ENCODE measurements around the gene ETFB. TPM values are rescaled to one million over a fixed set of nuclear protein-coding genes. Genes with fewer than 3 reads are reported as not detected.

ETFB gene
- total and polyA plus RNA-seq, 10 of the 15 experiments (the other 5 are each of a cell fraction or from before 2014, with no cell fraction given), result 15.1 to 166 (median 87.8) TPM

- TF ChIP-seq DPF2 (IDR thresholded peaks at IDR 0.05), result no peak
- no peak for TF ChIP-seq ZNF384 (IDR thresholded peaks at IDR 0.05; ENCODE audit: borderline replicate concordance, low read depth, low read length)
- no peak for TF ChIP-seq NR2F1 (conservative IDR thresholded peaks at IDR 0.05)
- TF ChIP-seq POLR2A (IDR thresholded peaks at IDR 0.05; ENCODE audit: low read depth, low read length), result no peak
- TF ChIP-seq GATAD2B (conservative IDR thresholded peaks at IDR 0.05; ENCODE audit: low read depth), result no peak
- no peak for TF ChIP-seq NR2C1 (IDR thresholded peaks at IDR 0.05)
- TF ChIP-seq ETV6 (conservative IDR thresholded peaks at IDR 0.05 in 1 of 2, IDR thresholded peaks at IDR 0.05 in 1 of 2; ENCODE audit: borderline replicate concordance in 1 of 2, low read depth in 1 of 2), result no peak
- TF ChIP-seq, protein P1, sequence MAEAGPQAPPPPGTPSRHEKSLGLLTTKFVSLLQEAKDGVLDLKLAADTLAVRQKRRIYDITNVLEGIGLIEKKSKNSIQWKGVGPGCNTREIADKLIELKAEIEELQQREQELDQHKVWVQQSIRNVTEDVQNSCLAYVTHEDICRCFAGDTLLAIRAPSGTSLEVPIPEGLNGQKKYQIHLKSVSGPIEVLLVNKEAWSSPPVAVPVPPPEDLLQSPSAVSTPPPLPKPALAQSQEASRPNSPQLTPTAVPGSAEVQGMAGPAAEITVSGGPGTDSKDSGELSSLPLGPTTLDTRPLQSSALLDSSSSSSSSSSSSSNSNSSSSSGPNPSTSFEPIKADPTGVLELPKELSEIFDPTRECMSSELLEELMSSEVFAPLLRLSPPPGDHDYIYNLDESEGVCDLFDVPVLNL (IDR thresholded peaks at IDR 0.05; ENCODE audit: low read depth, low read length), result no peak
Observed at GRCh38 chr19:51316688-51317087, 49.5 kb downstream of the ETFB start (continued).

DNA sequence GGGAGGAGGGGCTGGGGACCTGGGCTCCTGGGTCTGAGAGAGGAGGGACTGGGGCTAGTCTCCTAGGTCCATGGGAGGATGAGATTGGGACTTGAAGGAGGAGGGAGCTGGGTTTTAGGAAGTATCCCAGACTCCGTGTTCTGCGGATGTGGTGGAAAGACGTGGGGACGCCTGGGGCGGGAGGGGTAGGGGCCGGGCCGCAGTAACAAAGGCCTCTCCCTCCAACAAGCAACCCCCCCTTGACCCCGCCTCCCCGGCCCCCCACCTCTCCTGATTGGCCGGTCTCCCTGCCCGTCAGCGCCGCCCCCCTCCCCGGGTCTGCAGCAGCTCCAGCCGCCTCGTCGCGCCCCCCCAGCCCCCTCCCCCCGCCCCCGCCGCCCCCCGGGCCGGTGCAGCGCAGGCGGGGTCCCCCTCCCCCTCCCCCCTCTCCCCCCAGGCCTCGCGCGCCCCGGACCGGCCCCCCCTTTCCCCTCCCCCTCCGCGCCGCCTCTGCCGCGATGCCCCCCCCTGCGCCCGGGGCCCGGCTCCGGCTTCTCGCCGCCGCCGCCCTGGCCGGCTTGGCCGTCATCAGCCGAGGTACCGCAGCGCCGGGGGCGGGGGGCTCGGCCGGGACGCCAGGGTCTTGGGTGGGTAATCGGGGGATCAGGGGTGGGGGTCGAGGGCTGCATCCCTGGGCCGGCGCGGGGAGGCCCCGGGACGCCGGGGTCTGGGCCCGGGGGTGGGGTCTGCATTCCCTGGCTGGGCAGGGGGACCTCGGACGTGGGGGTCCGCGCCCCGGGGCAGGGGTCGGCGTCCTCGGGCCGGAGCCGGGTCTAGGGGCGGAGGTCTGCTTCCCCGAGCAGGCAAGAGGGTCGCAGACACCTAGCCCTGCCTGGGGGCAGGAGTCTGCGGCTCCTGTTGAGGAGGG, 54.6 kb downstream of the ETFB start, which contains the start of gene IGLON5:
TSS of gene IGLON5 (plus strand) at position 294 of the 907 bp plus-strand sequence. CDS start at position 498, 204 bp downstream.
- Histone ChIP-seq H3K4me2 (ENCODE audit: control insufficient read depth, insufficient read depth) (no peak within 1 kb of the TSS), H3K27ac (ENCODE audit: control insufficient read depth, insufficient read depth) (no peak within 1 kb of the TSS), H3K36me3 (ENCODE audit: control insufficient read depth in 2 of 2, insufficient read depth in 2 of 2, low read length in 1 of 2) (no peaks in the 10 kb centered on the region), H4K20me1 (ENCODE audit: control insufficient read depth, insufficient read depth) (no peaks in the 10 kb centered on the region), H3K4me3 (no peak within 1 kb of the TSS), H3K9ac (ENCODE audit: control insufficient read depth, insufficient read depth, low read length) (no peak within 1 kb of the TSS), H3K4me1 (ENCODE audit: control insufficient read depth, insufficient read depth, low read length) (no peaks in the 10 kb centered on the region), H2AFZ (ENCODE audit: control insufficient read depth, low read depth, low read length) (no peak within 1 kb of the TSS), H3K9me3 (replicated peaks; ENCODE audit: control insufficient read depth, insufficient read depth, low read length) (no peaks in the 10 kb centered on the region; the same call in 2 of the 3 replicates), H3K27me3 (replicated peaks in 1 of 2; ENCODE audit: control insufficient read depth in 2 of 2, insufficient read depth in 2 of 2, low read length in 1 of 2) (no peaks in the 10 kb centered on the region), H3K79me2 (ENCODE audit: control insufficient read depth, insufficient read depth, low read length) (no peaks in the 10 kb centered on the region)
- FAIRE-seq (no peak), DNase-seq (ENCODE audit: low read depth, low spot score) (no peak), ATAC-seq (no peak)
- ChIA-PET POLR2A (no interaction called here), CTCF (no interaction called here), SMC1A (ENCODE audit: uncharacterized antibody, unreplicated experiment) (no interaction called here), RAD21 (ENCODE audit: unreplicated experiment) (no interaction called here)
- intact Hi-C loops (cut with micrococcal nuclease; ENCODE audit: unreplicated experiment), result no loop called here
- in situ Hi-C loops (cut with MboI), result no loop called here
- BruUV-seq (replicated peaks), result no TSS peak
- 54% methylated on average over 14 of the region's 76 CpGs for WGBS (ENCODE audit: insufficient coverage, insufficient replicate concordance, low lambda C conversion rate, missing lambda C conversion rate)
- TF ChIP-seq STAT3 (IDR thresholded peaks at IDR 0.05; ENCODE audit: low read depth, low read length) (no peak), GABPA (IDR thresholded peaks at IDR 0.05; ENCODE audit: low read depth) (no peak), NBN (IDR thresholded peaks at IDR 0.05) (no peak), HDAC6 (IDR thresholded peaks at IDR 0.05; ENCODE audit: unreplicated experiment) (no peak), MTA3 (IDR thresholded peaks at IDR 0.05; ENCODE audit: borderline replicate concordance, low read length) (no peak), NKRF (conservative IDR thresholded peaks at IDR 0.05) (no peak), NFYB (IDR thresholded peaks at IDR 0.05; ENCODE audit: insufficient read depth, low read depth, low read length) (no peak), IKZF2 (IDR thresholded peaks at IDR 0.05) (no peak)
- TF ChIP-seq, protein P2, sequence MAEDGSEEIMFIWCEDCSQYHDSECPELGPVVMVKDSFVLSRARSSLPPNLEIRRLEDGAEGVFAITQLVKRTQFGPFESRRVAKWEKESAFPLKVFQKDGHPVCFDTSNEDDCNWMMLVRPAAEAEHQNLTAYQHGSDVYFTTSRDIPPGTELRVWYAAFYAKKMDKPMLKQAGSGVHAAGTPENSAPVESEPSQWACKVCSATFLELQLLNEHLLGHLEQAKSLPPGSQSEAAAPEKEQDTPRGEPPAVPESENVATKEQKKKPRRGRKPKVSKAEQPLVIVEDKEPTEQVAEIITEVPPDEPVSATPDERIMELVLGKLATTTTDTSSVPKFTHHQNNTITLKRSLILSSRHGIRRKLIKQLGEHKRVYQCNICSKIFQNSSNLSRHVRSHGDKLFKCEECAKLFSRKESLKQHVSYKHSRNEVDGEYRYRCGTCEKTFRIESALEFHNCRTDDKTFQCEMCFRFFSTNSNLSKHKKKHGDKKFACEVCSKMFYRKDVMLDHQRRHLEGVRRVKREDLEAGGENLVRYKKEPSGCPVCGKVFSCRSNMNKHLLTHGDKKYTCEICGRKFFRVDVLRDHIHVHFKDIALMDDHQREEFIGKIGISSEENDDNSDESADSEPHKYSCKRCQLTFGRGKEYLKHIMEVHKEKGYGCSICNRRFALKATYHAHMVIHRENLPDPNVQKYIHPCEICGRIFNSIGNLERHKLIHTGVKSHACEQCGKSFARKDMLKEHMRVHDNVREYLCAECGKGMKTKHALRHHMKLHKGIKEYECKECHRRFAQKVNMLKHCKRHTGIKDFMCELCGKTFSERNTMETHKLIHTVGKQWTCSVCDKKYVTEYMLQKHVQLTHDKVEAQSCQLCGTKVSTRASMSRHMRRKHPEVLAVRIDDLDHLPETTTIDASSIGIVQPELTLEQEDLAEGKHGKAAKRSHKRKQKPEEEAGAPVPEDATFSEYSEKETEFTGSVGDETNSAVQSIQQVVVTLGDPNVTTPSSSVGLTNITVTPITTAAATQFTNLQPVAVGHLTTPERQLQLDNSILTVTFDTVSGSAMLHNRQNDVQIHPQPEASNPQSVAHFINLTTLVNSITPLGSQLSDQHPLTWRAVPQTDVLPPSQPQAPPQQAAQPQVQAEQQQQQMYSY (CRISPR knock-in tag; IDR thresholded peaks at IDR 0.05), result no peak
